Naive thymus-derived CD8-positive, alpha-beta T cell (primary cell): ENCODE data around the gene RPL27. TPM values are rescaled to one million over a fixed set of nuclear protein-coding genes. Genes with fewer than 3 reads are reported as not detected.
"Not testable (repeated sequence)": the region's sequence is repeated elsewhere in the genome, so short reads cannot be mapped to it uniquely, and the experiment has no call there.

Experiments used
- ATAC-seq, 2 donors: fragments of 150-1000 bp; cut with Tn5 transposase in 1 of 2; sonication (Bioruptor Pico), chemical (Tn5 transposase) in 1 of 2; 1 replicate in 1 of 2; 2 replicates in 1 of 2; pipeline ENCODE4 v1.10.0; 2021; ENCODE audit warnings: mild to moderate bottlenecking in 2 of 2, moderate library complexity in 2 of 2
- POLR2A ChIA-PET: fragments of 350-600 bp; sonication (Branson Sonifier 250); formaldehyde crosslinking; loops from one replicate; lab custom pipeline; 2021; ENCODE audit warnings: antibody characterized with exemption; lab: Charles Lee
- DNase-seq, 10 donors: peaks; one replicate each; pipeline versions ENCODE4 v3.0.0 to v3.0.0-alpha.2; 2020 to 2022
- H3K27ac Mint-ChIP-seq, 10 donors: one replicate each; pipeline ENCODE4 v1.8.0; 2020 to 2022; ENCODE audit warnings: mild to moderate bottlenecking in 10 of 10, mixed read lengths in 10 of 10, moderate library complexity in 4 of 10, inconsistent platforms in 1 of 10
- H3K27me3 Mint-ChIP-seq, 5 donors: one replicate each; pipeline ENCODE4 v1.8.0; 2021 to 2022; ENCODE audit warnings: mixed read lengths in 5 of 5
- H3K36me3 Mint-ChIP-seq, 3 donors: one replicate each; pipeline ENCODE4 v1.8.0; 2020 to 2022; ENCODE audit warnings: mixed read lengths in 3 of 3, mild to moderate bottlenecking in 2 of 3, inconsistent platforms in 1 of 3
- H3K4me1 Mint-ChIP-seq, 4 donors: one replicate each; pipeline ENCODE4 v1.8.0; 2021 to 2022; ENCODE audit warnings: mixed read lengths in 4 of 4
- H3K4me3 Mint-ChIP-seq, 10 donors: one replicate each; pipeline ENCODE4 v1.8.0; 2020 to 2022; ENCODE audit warnings: mild to moderate bottlenecking in 10 of 10, mixed read lengths in 10 of 10, moderate library complexity in 6 of 10, inconsistent platforms in 1 of 10
- H3K9me3 Mint-ChIP-seq, 9 donors: one replicate each; pipeline ENCODE4 v1.8.0; 2020 to 2022; ENCODE audit warnings: mixed read lengths in 9 of 9, mild to moderate bottlenecking in 3 of 9, inconsistent platforms in 1 of 9, moderate library complexity in 1 of 9
- polyA plus RNA-seq, 3 donors: library from polyadenylated mRNA; unstranded; fragments of 300-500 nt; fragmentation: Illumina TruSeq; gene quantifications; one replicate each; pipeline ENCODE4 v1.2.3, GENCODE V29; 2021
- total RNA-seq, 8 experiments: library from RNA in 2 of 8; stranded (reverse) in 2 of 8; gene quantifications; one replicate each; pipeline ENCODE4 v1.2.3 and lab custom pipeline; 2021 to 2026

The RPL27 gene
- total and polyA plus RNA-seq, 5 experiments from 2014 or later = 1,609 to 2,846 (median 2,416) TPM

DNA sequence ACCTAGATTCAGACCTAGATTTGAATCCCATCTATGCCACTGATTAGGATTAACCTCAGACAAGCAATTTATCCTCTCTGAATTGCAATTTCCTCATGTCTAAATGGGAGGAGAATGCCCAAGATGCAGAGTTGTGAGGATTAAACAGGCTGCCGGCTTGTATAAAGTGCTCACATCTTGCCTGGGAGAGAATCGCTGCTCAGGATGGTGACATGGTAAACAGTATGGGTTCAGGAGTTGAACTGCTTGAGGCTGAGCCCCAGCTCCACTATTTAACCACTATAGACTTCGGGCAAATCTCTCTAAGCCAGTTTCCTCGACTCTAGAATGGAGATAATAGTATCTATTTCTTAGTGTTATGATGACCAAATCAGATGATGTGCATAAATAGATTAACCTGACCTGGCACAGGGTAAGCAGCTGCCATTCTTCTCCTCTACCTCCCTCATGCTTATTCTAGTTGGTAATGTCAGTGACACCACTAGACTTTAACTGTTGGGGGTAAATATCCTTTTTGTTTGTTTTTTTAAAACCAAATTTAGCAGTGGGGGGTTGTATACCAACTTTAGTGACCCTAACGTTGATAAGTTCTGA, 732 bp upstream of the RPL27 start:
- Mint-ChIP-seq H3K27me3 (no peaks in the 10 kb centered on the region), H3K27ac (peak overlapping the region; percentile 91 to 100 (median 99)), H3K9me3 (no peaks in the 10 kb centered on the region), H3K4me3 (peak overlapping the region; percentile 93 to 98 (median 96)), H3K36me3 (peaks cover 0 to 47% (median 11%) of the 10 kb centered on the region in 3 donors), H3K4me1 (peaks cover 16 to 35% (median 27%) of the 10 kb centered on the region in 4 donors)
- POLR2A ChIA-PET = interaction anchor here (0.6 to 2.8 kb wide), 35 partner anchors 9 to 1309 kb away, joined by 3 to 44 read pairs (median 6); partner anchors contain the start of genes AARSD1, BECN1, BRCA1 and CNP
- ATAC-seq = no peak
- no peak for DNase-seq

DNA sequence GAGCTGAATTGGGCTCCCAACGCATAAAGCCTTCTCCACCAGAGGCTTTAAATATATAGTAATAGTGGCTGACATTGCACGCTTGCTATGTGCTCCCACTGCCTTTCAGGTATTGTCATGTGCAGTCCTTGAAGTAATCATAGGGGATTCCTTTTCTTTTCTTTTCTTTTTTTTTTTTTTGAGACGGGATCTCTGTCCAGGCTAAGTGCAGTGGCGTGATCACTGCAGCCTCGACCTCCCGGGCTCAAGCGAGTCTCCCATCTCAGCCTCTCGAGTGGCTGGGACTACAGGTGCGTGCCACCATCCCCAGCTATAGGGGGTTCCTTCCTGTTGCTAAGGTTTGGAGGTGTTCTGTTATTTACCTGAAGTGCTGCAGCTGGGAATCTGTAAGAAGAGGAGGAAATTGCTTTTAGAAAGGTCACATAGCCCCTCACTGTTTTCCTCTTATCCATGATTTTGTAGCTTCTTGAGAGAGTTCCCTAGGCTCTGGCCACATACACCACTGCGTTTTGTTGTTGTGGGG, 845 bp downstream of the RPL27 start:
- POLR2A ChIA-PET = interaction anchor here (0.5 to 2.8 kb wide), 18 partner anchors 8 to 1310 kb away, joined by 3 to 44 read pairs (median 11); partner anchors contain the start of genes AARSD1, BRCA1, EIF1 and IFI35
- Mint-ChIP-seq H3K27me3 (no peaks in the 10 kb centered on the region), H3K4me3 (peak overlapping the region; percentile 93 to 98 (median 96)), H3K9me3 (no peaks in the 10 kb centered on the region), H3K27ac (peak overlapping the region; percentile 91 to 100 (median 99)), H3K36me3 (peaks cover 0 to 48% (median 18%) of the 10 kb centered on the region in 3 donors), H3K4me1 (peaks cover 16 to 35% (median 27%) of the 10 kb centered on the region in 4 donors)
- no peak for DNase-seq
- no peak for ATAC-seq

DNA sequence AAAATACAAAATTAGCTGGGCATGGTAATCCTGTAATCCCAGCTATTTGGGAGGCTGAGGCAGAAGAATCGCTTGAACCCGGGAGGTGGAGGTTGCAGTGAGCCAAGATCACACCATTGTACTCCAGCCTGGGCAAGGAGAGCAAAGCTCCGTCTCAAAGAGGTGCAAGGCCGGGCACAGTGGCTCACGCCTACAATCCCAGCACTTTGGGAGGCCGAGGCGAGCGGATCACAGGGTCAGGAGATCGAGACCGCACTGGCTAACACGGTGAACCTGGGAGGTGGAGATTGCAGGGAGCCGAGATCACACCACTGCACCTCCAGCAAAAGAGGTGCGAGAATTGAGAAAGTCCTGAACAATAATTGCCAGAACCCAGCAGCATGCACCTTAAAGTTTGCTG, 2.7 kb downstream of the RPL27 start:
- not testable (repeated sequence) for ATAC-seq, H3K27me3 Mint-ChIP-seq, DNase-seq, H3K9me3 Mint-ChIP-seq
- POLR2A ChIA-PET = interaction anchor here (0.7 to 1.4 kb wide), 3 partner anchors 12 to 387 kb away, joined by 3 read pairs; no protein-coding TSS in a partner anchor
- Mint-ChIP-seq H3K4me1 (peaks cover 13 to 35% (median 27%) of the 10 kb centered on the region in 4 donors), H3K27ac (peak overlapping the region in 4 of 10 donors; percentile 40 to 81 (median 69)), H3K4me3 (peak overlapping the region in 2 of 10 donors; percentile 10 to 22), H3K36me3 (peaks cover 0 to 51% (median 18%) of the 10 kb centered on the region in 3 donors)

DNA sequence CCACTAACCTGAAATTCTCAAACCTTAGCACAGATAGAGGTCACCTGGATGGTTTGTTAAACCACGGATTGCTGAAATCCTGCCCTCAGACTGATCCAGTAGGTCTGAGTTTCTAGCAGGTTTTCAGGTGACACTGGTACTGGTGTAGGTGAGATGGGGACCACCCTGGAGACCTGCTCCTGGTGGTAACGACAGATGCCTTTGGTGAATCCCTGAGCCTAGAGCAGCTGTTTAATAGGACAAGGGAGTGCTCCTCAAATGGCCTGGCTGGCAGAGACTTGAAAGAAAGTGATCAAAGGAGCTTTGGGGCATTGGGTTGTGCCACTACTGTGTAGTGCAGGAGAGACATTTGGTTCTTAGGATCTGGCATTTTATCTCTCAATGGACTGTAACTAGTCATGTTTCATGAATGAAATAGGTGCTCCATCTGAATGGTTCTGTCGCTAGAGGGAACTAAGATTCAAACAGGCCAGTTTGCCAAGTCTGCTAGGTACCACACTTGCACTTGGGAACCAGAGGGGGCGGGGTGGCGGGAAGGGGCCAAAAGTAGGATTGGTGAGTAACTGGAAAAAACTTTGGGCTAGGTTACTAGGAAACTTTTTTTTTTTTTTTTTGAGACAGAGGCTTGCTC, 5.4 kb downstream of the RPL27 start:
- H3K36me3 Mint-ChIP-seq = peaks cover 0 to 49% (median 18%) of the 10 kb centered on the region in 3 donors
- H3K27ac Mint-ChIP-seq = peak overlapping the region in 6 of 10 donors; percentile 42 to 83 (median 66)
- POLR2A ChIA-PET = no interaction called here
- H3K4me1 Mint-ChIP-seq = peaks cover 12 to 38% (median 32%) of the 10 kb centered on the region in 4 donors
- H3K27me3 Mint-ChIP-seq = no peaks in the 10 kb centered on the region
- H3K9me3 Mint-ChIP-seq = no peaks in the 10 kb centered on the region
- peak overlapping the region in 1 of 10 donors; percentile 33 for H3K4me3 Mint-ChIP-seq
- no peak for DNase-seq
- ATAC-seq = no peak

DNA sequence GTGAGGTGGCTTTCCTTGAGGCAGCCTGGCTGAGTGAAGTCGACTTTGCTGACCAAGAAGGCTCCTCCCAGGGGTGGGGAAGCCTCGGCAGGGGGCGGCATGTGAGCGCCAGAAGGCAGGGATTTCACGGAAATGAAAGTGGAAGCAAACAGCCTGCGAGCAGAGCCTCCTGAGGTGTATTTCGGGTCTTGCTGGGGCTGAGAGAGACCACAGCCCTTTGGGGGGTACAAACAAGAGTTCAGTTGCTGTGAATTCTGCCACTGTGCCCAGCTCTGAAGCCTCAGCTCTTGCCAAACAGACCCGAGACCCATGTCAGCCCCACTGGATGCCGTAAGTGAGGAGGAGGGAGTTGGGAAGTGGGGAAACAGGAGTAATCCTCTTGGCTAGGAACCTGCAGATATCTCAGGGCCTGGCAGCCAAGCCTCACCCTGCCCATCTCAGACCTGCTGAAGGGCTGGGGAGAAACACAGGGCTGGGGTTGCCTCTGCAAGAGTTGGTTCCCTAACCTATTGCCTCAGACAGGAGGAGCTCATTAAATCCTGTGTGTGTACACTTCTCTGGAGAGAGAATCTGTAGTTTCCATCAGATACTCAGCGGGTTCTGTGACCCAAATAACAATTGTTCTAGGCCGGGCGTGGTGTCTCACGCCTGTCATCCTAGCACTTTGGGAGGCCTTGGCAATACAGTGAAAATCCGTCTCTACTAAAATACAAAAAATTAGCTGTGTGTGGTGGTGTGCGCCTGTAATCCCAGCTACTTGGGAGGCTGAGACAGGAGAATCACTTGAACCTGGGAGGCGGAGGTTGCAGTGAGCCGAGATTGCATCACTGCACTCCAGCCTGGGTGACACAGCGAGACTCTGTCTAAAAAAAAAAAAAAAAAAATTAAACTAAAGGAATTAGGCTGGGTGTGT, 8.7 kb downstream of the RPL27 start, which contains the start of gene IFI35:
TSS of gene IFI35 (plus strand) at position 146 of the 913 bp plus-strand sequence. CDS start at position 310, 164 bp downstream.
- Mint-ChIP-seq H3K36me3 (peaks cover 0 to 35% (median 7%) of the 10 kb centered on the region in 3 donors), H3K4me1 (peaks cover 8 to 35% (median 27%) of the 10 kb centered on the region in 4 donors), H3K4me3 (peak within 1 kb of the TSS; percentile 98 to 100 (median 99)), H3K27me3 (no peaks in the 10 kb centered on the region), H3K27ac (peak within 1 kb of the TSS; percentile 98 to 100 (median 99)), H3K9me3 (no peaks in the 10 kb centered on the region)
- POLR2A ChIA-PET = interaction anchor here (1.0 to 3.2 kb wide), 11 partner anchors 9 to 362 kb away, joined by 3 to 24 read pairs (median 8); partner anchors contain the start of genes NBR1, RPL27, TMEM106A and VAT1
- DNase-seq (peak; percentile 66 to 91 (median 82)), ATAC-seq (peak; percentile 99)

DNA sequence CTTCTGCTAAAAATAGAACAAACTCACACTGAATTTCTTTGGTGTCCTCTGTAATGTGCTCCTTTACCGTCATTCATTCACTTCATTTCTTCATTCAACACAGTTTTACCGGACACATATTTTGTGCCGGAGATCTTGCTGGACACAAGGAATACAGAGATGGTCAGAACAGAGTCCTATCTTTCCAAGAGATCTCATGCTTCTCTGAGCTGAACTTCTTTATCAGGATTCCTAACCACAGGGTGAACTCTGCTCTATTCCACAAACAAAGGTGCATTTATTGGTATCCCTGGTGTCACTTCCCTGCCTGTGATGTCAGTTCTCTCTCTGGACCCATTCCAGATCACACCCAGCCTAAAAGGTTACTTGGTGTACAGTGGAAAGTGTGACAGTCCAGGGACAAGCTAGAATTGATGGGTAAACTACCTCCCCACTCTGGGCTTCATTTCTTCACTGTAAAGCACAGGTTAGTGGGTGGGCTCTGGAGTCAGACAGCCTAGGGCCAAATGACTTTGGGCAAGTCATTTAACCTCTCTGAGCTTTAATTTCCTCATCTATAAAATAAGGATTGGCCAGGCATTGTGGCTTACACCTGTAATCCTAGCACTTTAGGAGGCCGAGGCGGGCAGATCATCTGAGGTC, 12.6 kb downstream of the RPL27 start:
- H3K36me3 Mint-ChIP-seq = peaks cover 0 to 42% (median 4%) of the 10 kb centered on the region in 3 donors
- peaks cover 10 to 35% (median 33%) of the 10 kb centered on the region in 4 donors for H3K4me1 Mint-ChIP-seq
- no peaks in the 10 kb centered on the region for H3K27me3 Mint-ChIP-seq
- ATAC-seq (no peak), DNase-seq (no peak)
- peak overlapping the region in 5 of 10 donors; percentile 8 to 62 (median 58) for H3K27ac Mint-ChIP-seq
- POLR2A ChIA-PET = interaction anchor here (0.5 to 1.0 kb wide), 2 partner anchors 8 to 28 kb away, joined by 3 read pairs; no protein-coding TSS in a partner anchor
- H3K4me3 Mint-ChIP-seq = peak overlapping the region in 2 of 10 donors; percentile 5 to 55
- no peaks in the 10 kb centered on the region for H3K9me3 Mint-ChIP-seq

DNA sequence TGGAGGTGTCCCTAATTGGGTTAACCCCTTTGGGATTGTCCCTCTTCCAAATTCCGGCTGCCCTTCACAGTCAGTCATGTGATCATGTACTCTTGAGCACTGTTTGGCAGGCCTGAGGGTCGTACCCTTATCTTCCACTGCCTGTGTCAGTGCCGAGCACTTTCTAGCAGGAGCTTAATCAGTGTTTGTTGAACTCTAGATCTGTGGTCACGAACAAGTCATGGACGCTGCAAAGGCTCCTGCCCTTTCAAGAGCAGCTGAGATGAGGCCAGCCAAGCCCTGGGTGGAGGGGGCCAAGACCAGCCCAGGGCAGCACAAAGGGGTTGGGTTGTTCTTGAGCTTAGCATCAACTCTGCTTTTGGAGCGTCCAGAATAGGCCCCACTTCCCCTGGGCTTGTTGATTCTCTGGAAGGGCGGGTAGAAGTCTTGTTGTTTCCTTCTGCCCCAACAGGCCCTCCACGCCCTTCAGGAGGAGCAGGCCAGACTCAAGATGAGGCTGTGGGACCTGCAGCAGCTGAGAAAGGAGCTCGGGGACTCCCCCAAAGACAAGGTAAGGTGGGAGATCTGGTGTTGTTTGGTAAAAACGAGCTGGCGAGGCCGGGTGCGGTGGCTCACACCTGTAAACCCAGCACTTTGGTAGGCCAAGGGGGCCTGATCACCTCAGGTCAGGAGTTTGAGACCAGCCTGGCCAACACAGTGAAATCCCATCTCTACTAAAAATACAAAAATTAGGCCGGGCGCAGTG, 13.7 kb downstream of the RPL27 start:
- peak overlapping the region in 2 of 10 donors; percentile 27 to 28 for H3K27ac Mint-ChIP-seq
- no peak for ATAC-seq
- no peaks in the 10 kb centered on the region for H3K27me3 Mint-ChIP-seq
- DNase-seq = peak in 1 of 10 donors; percentile 52
- no peak overlapping the region for H3K4me3 Mint-ChIP-seq
- POLR2A ChIA-PET = interaction anchor here (1.3 to 2.2 kb wide), 3 partner anchors 9 to 349 kb away, joined by 3 to 9 read pairs (median 3); partner anchors contain the start of gene VAT1
- no peaks in the 10 kb centered on the region for H3K9me3 Mint-ChIP-seq
- H3K4me1 Mint-ChIP-seq = peaks cover 5 to 28% (median 26%) of the 10 kb centered on the region in 4 donors
- H3K36me3 Mint-ChIP-seq = peaks cover 0 to 42% (median 4%) of the 10 kb centered on the region in 3 donors

DNA sequence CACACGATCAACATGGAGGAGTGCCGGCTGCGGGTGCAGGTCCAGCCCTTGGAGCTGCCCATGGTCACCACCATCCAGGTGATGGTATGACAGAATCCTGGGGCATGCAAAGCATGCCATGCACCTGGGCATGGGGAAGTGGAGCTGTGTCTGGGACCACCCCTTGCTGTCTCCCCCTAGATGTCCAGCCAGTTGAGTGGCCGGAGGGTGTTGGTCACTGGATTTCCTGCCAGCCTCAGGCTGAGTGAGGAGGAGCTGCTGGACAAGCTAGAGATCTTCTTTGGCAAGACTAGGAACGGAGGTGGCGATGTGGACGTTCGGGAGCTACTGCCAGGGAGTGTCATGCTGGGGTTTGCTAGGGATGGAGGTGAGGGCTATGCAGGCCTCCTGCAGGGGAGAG, 15.1 kb downstream of the RPL27 start:
- peaks cover 0 to 42% (median 4%) of the 10 kb centered on the region in 3 donors for H3K36me3 Mint-ChIP-seq
- ATAC-seq = no peak
- no peaks in the 10 kb centered on the region for H3K27me3 Mint-ChIP-seq
- no peak overlapping the region for H3K4me3 Mint-ChIP-seq
- DNase-seq = no peak
- peaks cover 8 to 27% (median 22%) of the 10 kb centered on the region in 4 donors for H3K4me1 Mint-ChIP-seq
- no peaks in the 10 kb centered on the region for H3K9me3 Mint-ChIP-seq
- H3K27ac Mint-ChIP-seq = peak overlapping the region in 2 of 10 donors; percentile 43 to 63
- POLR2A ChIA-PET = interaction anchor here (0.5 to 2.2 kb wide), 4 partner anchors 8 to 347 kb away, joined by 3 to 9 read pairs (median 3); partner anchors contain the start of gene VAT1

DNA sequence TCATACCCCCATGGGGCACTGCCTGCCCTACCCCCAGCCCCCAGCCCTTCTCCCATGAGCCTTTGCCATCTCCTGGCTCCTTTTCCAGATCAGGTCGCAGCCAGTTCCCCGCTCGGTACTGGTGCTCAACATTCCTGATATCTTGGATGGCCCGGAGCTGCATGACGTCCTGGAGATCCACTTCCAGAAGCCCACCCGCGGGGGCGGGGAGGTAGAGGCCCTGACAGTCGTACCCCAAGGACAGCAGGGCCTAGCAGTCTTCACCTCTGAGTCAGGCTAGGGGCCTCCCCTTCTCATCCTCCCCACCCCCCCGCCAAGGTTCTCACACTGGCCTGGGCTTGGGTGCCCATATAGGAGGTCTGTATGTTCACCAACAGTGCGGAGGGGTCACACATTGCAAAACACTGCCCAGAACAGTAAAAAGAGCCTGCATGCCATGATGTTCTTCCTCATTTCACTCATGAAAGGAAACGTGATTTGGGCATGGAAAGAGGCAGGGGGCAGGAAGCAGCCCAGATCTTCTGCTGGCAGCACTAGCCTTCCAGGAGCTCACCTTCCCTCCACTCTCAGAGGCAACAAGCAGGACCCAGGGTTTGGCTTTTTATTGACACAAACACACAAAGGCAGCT, 15.9 kb downstream of the RPL27 start:
- H3K27ac Mint-ChIP-seq = peak overlapping the region in 3 of 10 donors; percentile 63 to 85 (median 69)

More for the DNA sequence above, 15.9 kb downstream of the RPL27 start:
- no peak for ATAC-seq
- Mint-ChIP-seq H3K4me3 (no peak overlapping the region), H3K4me1 (peaks cover 11 to 35% (median 24%) of the 10 kb centered on the region in 4 donors), H3K27me3 (no peaks in the 10 kb centered on the region), H3K36me3 (peaks cover 0 to 42% (median 4%) of the 10 kb centered on the region in 3 donors), H3K9me3 (no peaks in the 10 kb centered on the region)
- POLR2A ChIA-PET = no interaction called here
- DNase-seq = no peak
